Upper lobe of left lung (tissue), 6 donors: ENCODE results near the gene FAM120AOS. TPM values are rescaled to one million over a fixed set of nuclear protein-coding genes. Genes with fewer than 3 reads are reported as not detected.

ENCODE experiments used
- ATAC-seq, 2 donors: fragments of 200-7000 bp; cut with Tn5 transposase; one replicate each; pipeline ENCODE4 v1.9.1; 2022; ENCODE audit warnings: mild to moderate bottlenecking in 2 of 2, moderate library complexity in 2 of 2; ENCODE audit not compliant: low FRiP score in 2 of 2
- DNase-seq, 2 donors: peaks; one replicate each; pipeline ENCODE4 v3.0.0-alpha.2; 2019 to 2020
- H3K27ac ChIP-seq, 4 donors: fragments of 200-600 bp; sonication (generic); one replicate each; pipeline ENCODE4 v1.5.1; 2016 to 2019
- H3K27me3 ChIP-seq, 4 donors: fragments of 200-600 bp; sonication (generic); one replicate each; pipeline ENCODE4 v1.5.1; 2017 to 2019
- H3K36me3 ChIP-seq, 4 donors: fragments of 200-600 bp; sonication (generic); one replicate each; pipeline ENCODE4 v1.5.1; 2016 to 2019
- H3K4me1 ChIP-seq, 4 donors: fragments of 200-600 bp; sonication (generic); one replicate each; pipeline ENCODE4 v1.5.1; 2018 to 2019
- H3K4me3 ChIP-seq, 4 donors: fragments of 200-600 bp; sonication (generic); one replicate each; pipeline ENCODE4 v1.5.1; 2017 to 2019; ENCODE audit warnings: mild to moderate bottlenecking in 2 of 4, moderate library complexity in 1 of 4
- H3K9me3 ChIP-seq, 4 donors: fragments of 200-600 bp; sonication (generic); one replicate each; pipeline ENCODE4 v1.5.1; 2018 to 2019
- EP300 ChIP-seq, 4 donors: sonication (generic); formaldehyde crosslinking; IDR thresholded peaks; one replicate each; pipeline ENCODE4 v1.5.1; 2017; ENCODE audit warnings: antibody characterized with exemption in 4 of 4, control low read depth in 2 of 4
- POLR2A ChIP-seq, 4 donors: fragments of 450-650 bp; IDR thresholded peaks; one replicate each; pipeline ENCODE4 v1.5.1; 2016 to 2017; ENCODE audit warnings: antibody characterized with exemption in 4 of 4, mild to moderate bottlenecking in 2 of 4
- POLR2AphosphoS5 ChIP-seq, 2 donors: sonication (generic); formaldehyde crosslinking; IDR thresholded peaks; one replicate each; pipeline ENCODE4 v1.5.1; 2017; ENCODE audit warnings: antibody characterized with exemption in 2 of 2
- WGBS, 2 donors: methylation state at CpG; one replicate each; pipeline ENCODE4 v1.1.5; 2017 to 2018; 5-methylcytosine and 5-hydroxymethylcytosine counted together
- total RNA-seq, 6 donors: library from RNA; depleted of rRNA in 4 of 6; stranded (reverse); fragments of >200 nt in 4 of 6; gene quantifications; one replicate each; pipeline versions ENCODE4 v1.1.0 to v1.2.1, GENCODE V29; 2016 to 2021
- TF ChIP-seq, protein P1 (sequence below), 6 experiments: fragments of 450-650 bp in 4 of 6; fragments of 200-600 bp in 2 of 6; sonication (generic) in 2 of 6; IDR thresholded peaks; one replicate each; pipeline ENCODE4 v1.5.1; 2016 to 2019; ENCODE audit warnings: antibody characterized with exemption in 6 of 6
- donor health status: DM: no; HTN: no; CAD: no; lungs with moderate emphysema.
- donor health status: DM: no; HTN: yes; CAD: no; lungs with severe emphysema.

The FAM120AOS gene
- total RNA-seq, 6 donors from 2014 or later = 34.5 to 62.8 (median 47.9) TPM

GRCh38 chr9:93427655-93428379 lies 25.6 kb downstream of the FAM120AOS start:
- 90 to 94% methylated on average over 5 of the region's 5 CpGs for WGBS, 2 donors
- Histone ChIP-seq H3K9me3 (no peaks in the 10 kb centered on the region), H3K27ac (no peak overlapping the region), H3K4me1 (no peaks in the 10 kb centered on the region), H3K36me3 (no peaks in the 10 kb centered on the region), H3K4me3 (no peak overlapping the region), H3K27me3 (no peaks in the 10 kb centered on the region)
- TF ChIP-seq, protein P1, sequence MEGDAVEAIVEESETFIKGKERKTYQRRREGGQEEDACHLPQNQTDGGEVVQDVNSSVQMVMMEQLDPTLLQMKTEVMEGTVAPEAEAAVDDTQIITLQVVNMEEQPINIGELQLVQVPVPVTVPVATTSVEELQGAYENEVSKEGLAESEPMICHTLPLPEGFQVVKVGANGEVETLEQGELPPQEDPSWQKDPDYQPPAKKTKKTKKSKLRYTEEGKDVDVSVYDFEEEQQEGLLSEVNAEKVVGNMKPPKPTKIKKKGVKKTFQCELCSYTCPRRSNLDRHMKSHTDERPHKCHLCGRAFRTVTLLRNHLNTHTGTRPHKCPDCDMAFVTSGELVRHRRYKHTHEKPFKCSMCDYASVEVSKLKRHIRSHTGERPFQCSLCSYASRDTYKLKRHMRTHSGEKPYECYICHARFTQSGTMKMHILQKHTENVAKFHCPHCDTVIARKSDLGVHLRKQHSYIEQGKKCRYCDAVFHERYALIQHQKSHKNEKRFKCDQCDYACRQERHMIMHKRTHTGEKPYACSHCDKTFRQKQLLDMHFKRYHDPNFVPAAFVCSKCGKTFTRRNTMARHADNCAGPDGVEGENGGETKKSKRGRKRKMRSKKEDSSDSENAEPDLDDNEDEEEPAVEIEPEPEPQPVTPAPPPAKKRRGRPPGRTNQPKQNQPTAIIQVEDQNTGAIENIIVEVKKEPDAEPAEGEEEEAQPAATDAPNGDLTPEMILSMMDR (IDR thresholded peaks at IDR 0.05) = peak in 2 of 6 experiments; percentile 16 to 20
- TF ChIP-seq POLR2AphosphoS5 (IDR thresholded peaks at IDR 0.05) (no peak), POLR2A (IDR thresholded peaks at IDR 0.05) (no peak), EP300 (IDR thresholded peaks at IDR 0.05) (no peak)
- ATAC-seq (peak in 1 of 2 donors; percentile 53), DNase-seq (peak in 1 of 2 donors; percentile 26)

DNA sequence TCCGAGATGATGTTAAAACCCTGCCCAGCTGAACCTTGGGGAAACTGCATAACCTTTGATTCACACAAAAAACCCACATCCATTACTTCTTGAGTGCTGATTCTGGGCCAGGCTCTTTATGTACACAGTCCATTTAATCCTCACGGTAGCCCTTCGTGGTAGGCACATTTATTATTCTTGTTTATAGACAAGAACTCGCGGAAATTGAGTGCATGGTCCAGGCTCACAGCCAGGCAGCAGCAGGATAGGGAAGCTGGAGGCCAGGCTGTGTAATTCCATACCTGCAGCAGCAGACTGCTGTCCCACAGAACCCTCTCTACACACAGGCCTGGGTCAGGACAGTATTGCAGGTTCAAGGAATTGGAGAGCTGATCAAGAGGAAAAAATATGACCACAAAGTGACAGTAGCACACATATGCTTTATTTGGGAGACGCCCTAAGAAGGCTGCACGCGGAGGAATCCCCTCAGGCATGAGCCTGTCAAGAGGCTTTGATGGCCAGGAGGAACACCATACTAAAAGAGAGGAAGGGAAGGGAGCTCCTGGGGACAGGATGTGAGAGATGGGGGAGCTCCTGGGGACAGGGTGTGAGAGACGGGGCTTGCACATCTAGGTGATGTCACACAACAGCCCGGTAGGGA lies 30.3 kb downstream of the FAM120AOS start:
- 51 to 72% methylated on average over 10 of the region's 10 CpGs for WGBS, 2 donors
- no peak for ATAC-seq
- no peak for DNase-seq

DNA sequence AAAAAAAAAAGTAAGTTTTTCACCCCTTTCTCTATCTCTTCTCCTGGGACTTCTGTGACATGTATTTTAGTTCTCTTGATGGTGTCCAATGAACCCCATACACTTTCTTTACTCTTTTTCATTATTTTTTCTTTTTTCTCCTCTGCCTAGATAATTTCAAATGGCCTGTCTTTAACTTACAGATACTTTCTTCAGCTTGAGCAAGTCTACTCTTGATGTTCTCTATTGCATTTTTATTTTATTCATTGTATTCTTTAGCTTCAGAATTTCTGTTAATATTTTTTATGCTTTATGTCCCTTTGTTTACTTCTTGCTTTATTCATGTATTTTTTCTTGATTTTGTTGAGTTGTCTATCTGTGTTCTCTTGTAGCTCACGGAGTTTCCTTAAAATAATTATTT lies 34.4 kb downstream of the FAM120AOS start:
- DNase-seq (no peak), ATAC-seq (no peak)
- Histone ChIP-seq H3K4me3 (no peak overlapping the region), H3K27me3 (no peaks in the 10 kb centered on the region), H3K27ac (no peak overlapping the region), H3K4me1 (no peaks in the 10 kb centered on the region), H3K36me3 (no peaks in the 10 kb centered on the region), H3K9me3 (peaks cover 0 to 18% (median 2%) of the 10 kb centered on the region in 4 donors)
- TF ChIP-seq POLR2AphosphoS5 (IDR thresholded peaks at IDR 0.05) (no peak), EP300 (IDR thresholded peaks at IDR 0.05) (no peak), POLR2A (IDR thresholded peaks at IDR 0.05) (no peak)
- TF ChIP-seq, protein P1 (IDR thresholded peaks at IDR 0.05) = no peak
- whole genome bisulfite sequencing, 2 donors = 87 to 98% methylated on average over 1 of the region's 1 CpG

More for the DNA sequence above, 30.3 kb downstream of the FAM120AOS start:
- H3K36me3 ChIP-seq = no peaks in the 10 kb centered on the region
- no peak overlapping the region for H3K27ac ChIP-seq
- TF ChIP-seq POLR2AphosphoS5 (IDR thresholded peaks at IDR 0.05) = no peak
- peaks cover 0 to 14% (median 0%) of the 10 kb centered on the region in 4 donors for H3K9me3 ChIP-seq
- H3K27me3 ChIP-seq = no peaks in the 10 kb centered on the region
- no peak overlapping the region for H3K4me3 ChIP-seq
- H3K4me1 ChIP-seq = no peaks in the 10 kb centered on the region

DNA sequence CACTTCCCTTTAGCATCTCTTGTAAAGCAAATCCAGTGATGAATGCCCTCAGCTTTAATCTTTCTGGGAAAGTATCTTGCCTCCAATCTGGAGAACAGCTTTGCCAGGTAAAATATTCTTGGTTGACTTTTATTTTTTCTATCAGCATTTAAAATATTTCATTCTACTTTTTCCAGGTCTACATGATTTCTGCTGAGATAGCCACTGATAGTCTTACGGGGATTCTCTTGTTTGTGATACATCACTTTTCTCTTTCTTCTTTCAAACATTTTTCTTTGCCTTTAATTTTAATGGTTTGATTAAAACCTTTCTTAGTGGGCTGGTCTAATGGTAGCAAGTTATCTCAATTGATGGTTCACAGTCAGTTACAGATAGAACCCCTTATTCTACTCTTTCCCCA lies 35.8 kb downstream of the FAM120AOS start:
- Histone ChIP-seq H3K27ac (no peak overlapping the region), H3K9me3 (peaks cover 0 to 18% (median 2%) of the 10 kb centered on the region in 4 donors), H3K27me3 (no peaks in the 10 kb centered on the region), H3K4me3 (no peak overlapping the region), H3K4me1 (no peaks in the 10 kb centered on the region), H3K36me3 (no peaks in the 10 kb centered on the region)
- WGBS, 2 donors = 100% methylated on average over 1 of the region's 1 CpG
- TF ChIP-seq POLR2AphosphoS5 (IDR thresholded peaks at IDR 0.05) = no peak
- no peak for TF ChIP-seq POLR2A (IDR thresholded peaks at IDR 0.05)
- no peak for DNase-seq
- ATAC-seq = no peak

DNA sequence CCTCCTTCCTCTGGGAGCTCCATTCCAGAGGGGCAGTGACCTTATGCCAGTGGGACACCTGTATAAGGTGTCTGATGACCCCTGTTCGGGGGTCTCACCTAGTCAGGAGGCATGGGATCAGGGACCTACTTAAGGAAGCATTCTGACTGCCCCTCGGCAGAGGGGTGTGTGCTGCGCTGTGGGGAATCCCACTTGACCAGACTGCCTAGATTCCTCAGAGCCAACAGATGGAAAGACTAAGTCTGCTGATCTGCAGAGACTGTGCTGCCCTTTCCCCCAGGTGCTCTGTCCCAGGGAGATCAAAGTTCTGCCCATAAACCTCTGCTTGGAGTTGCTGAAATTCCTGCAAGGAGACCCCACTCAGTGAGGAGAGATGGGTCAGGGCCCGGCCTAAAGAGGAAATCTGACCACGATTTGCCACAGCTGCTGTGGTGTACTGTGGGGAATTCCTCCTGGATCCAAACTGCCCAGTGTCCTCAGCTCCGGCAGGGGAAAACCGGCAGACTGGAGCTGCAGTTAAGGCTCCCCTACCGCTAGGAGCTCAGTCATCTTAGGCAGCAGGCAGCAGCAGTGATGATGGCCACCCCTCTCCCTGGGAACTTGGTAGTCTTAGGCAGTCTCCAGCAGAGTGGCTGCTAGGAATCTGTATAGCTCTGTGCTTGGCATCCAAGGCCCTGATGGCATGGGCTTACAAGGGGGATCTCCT lies 36.7 kb downstream of the FAM120AOS start:
- DNase-seq (no peak), ATAC-seq (no peak)
- WGBS, 2 donors = 90% methylated on average over 8 of the region's 8 CpGs; no CpG with 5 or more reads in 1 of the 2 donors
- H3K4me1 ChIP-seq = no peaks in the 10 kb centered on the region
- H3K4me3 ChIP-seq = no peak overlapping the region
- peaks cover 0 to 18% (median 2%) of the 10 kb centered on the region in 4 donors for H3K9me3 ChIP-seq
- H3K27ac ChIP-seq = no peak overlapping the region
- TF ChIP-seq, protein P1 (IDR thresholded peaks at IDR 0.05) = no peak
- no peak for TF ChIP-seq POLR2A (IDR thresholded peaks at IDR 0.05)
- no peak for TF ChIP-seq POLR2AphosphoS5 (IDR thresholded peaks at IDR 0.05)
- no peak for TF ChIP-seq EP300 (IDR thresholded peaks at IDR 0.05)
- H3K36me3 ChIP-seq = no peaks in the 10 kb centered on the region
- H3K27me3 ChIP-seq = no peaks in the 10 kb centered on the region
